Bronchial epithelial cell (primary cell): ENCODE data around the gene TFR2. TPM values are rescaled to one million over a fixed set of nuclear protein-coding genes. Genes with fewer than 3 reads are reported as not detected.
"Not testable (repeated sequence)": the region's sequence is repeated elsewhere in the genome, so short reads cannot be mapped to it uniquely, and the experiment has no call there.

Experiments
- DNase-seq: peaks from one replicate; pipeline ENCODE4 v3.0.0-alpha.2; 2010; ENCODE audit warnings: low read depth
- FAIRE-seq: peaks from 2 replicates; lab custom pipeline; 2011; peaks lifted over from hg19 to GRCh38; lab: Jason Lieb, UNC
- H3K27me3 ChIP-seq: 2 replicates; pipeline ENCODE4 v1.5.1; 2011; ENCODE audit warnings: low read length; ENCODE audit not compliant: control insufficient read depth, insufficient read depth
- H3K36me3 ChIP-seq: 2 replicates; pipeline ENCODE4 v1.5.1; 2011; ENCODE audit warnings: low read length; ENCODE audit not compliant: control insufficient read depth, insufficient read depth
- H3K4me3 ChIP-seq: 2 replicates; pipeline ENCODE4 v1.5.1; 2011; ENCODE audit warnings: mild to moderate bottlenecking, low read depth, low read length, control low read depth
- total RNA-seq: library from RNA; depleted of rRNA; stranded (reverse); fragments of >200 nt; gene quantifications from 2 replicates; pipeline ENCODE4 v1.2.1, GENCODE V29; 2014
- TF ChIP-seq, protein P1 (sequence below): IDR thresholded peaks from 2 replicates; pipeline ENCODE4 v1.5.1; 2011; ENCODE audit warnings: mild to moderate bottlenecking, moderate library complexity, low read length, control low read depth, inconsistent platforms; ENCODE audit not compliant: insufficient read depth, severe bottlenecking

Gene TFR2
- total RNA-seq, 1 donor from 2014 or later = not detected

GRCh38 chr7:100665168-100665726, 23.9 kb upstream of the TFR2 start:
- FAIRE-seq (no peak), DNase-seq (no peak)
- Histone ChIP-seq H3K27me3 (no peaks in the 10 kb centered on the region), H3K36me3 (no peaks in the 10 kb centered on the region), H3K4me3 (no peak overlapping the region)
- TF ChIP-seq, protein P1, sequence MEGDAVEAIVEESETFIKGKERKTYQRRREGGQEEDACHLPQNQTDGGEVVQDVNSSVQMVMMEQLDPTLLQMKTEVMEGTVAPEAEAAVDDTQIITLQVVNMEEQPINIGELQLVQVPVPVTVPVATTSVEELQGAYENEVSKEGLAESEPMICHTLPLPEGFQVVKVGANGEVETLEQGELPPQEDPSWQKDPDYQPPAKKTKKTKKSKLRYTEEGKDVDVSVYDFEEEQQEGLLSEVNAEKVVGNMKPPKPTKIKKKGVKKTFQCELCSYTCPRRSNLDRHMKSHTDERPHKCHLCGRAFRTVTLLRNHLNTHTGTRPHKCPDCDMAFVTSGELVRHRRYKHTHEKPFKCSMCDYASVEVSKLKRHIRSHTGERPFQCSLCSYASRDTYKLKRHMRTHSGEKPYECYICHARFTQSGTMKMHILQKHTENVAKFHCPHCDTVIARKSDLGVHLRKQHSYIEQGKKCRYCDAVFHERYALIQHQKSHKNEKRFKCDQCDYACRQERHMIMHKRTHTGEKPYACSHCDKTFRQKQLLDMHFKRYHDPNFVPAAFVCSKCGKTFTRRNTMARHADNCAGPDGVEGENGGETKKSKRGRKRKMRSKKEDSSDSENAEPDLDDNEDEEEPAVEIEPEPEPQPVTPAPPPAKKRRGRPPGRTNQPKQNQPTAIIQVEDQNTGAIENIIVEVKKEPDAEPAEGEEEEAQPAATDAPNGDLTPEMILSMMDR = no peak

DNA sequence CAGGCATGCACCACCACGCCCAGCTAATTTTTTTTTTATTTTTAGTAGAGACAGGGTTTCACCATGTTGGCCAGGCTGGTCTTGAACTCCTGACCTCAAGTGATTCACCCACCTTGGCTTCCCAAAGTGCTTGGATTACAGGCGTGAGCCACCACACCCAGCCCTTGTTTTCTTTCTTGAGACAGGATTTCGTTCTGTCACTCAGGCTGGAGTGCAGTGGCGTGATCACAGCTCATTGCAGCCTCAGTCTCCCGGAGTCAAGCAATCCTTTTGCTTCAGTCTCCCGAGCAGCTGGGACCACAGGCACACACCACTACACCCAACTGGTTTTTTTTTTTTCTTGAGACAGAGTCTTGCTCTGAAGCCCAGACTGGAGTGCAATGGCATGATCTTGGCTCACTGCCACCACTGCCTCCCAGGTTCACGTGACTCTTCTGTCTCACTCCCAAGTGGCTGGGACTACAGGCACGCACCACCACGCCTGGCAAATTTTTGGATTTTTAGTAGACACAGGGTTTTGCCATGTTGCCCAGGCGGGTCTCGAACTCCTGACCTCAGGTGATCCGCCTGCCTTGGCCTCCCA, 20.9 kb upstream of the TFR2 start:
- not testable (repeated sequence) for FAIRE-seq, H3K4me3 ChIP-seq, H3K27me3 ChIP-seq, DNase-seq, H3K36me3 ChIP-seq

DNA sequence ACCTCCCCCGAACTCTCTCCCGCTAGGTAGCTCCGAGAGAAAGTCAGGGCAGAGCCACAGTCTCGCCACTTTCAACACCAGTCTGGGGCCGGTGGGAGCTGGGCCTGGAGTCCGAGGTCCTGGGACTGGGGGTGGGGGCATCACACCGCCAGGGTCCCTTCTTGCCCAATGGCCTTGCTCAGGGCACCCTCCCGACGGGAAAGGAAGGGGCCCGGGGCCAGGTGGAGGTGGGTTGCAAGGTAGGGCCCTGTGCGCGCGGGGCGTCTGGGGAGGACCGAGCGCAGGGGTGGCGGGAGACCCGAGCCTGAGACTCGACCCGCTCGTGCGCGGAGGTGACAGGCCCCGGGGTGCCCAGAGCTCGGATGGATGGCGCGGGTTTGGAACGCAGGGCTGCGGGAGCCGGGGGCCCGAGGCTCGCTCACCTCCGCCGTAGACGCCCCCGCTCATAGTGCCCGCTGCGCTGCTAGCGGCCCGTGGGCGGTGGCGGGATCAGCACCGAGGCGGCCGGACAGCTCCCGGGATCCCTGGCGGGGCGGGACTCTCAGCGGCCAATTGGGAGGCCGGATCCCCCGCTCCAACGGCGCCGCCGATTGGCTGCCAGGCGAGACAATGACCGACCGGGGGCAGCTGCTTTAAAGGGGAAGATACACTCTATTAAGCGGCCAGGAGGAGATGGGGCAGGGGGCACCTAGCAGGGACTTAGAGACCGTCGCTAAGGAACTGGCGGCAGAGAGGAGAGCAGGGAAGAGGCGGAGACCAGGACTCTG, 14.7 kb upstream of the TFR2 start, which contains the start of gene ACTL6B:
ACTL6B (minus strand) TSS at position 541 of the 767 bp plus-strand sequence; CDS start at position 447, 94 bp downstream.
- TF ChIP-seq, protein P1 = no peak
- Histone ChIP-seq H3K4me3 (no peak within 1 kb of the TSS), H3K36me3 (no peaks in the 10 kb centered on the region), H3K27me3 (peaks cover 8% of the 10 kb centered on the region)
- DNase-seq (no peak), FAIRE-seq (no peak)

DNA sequence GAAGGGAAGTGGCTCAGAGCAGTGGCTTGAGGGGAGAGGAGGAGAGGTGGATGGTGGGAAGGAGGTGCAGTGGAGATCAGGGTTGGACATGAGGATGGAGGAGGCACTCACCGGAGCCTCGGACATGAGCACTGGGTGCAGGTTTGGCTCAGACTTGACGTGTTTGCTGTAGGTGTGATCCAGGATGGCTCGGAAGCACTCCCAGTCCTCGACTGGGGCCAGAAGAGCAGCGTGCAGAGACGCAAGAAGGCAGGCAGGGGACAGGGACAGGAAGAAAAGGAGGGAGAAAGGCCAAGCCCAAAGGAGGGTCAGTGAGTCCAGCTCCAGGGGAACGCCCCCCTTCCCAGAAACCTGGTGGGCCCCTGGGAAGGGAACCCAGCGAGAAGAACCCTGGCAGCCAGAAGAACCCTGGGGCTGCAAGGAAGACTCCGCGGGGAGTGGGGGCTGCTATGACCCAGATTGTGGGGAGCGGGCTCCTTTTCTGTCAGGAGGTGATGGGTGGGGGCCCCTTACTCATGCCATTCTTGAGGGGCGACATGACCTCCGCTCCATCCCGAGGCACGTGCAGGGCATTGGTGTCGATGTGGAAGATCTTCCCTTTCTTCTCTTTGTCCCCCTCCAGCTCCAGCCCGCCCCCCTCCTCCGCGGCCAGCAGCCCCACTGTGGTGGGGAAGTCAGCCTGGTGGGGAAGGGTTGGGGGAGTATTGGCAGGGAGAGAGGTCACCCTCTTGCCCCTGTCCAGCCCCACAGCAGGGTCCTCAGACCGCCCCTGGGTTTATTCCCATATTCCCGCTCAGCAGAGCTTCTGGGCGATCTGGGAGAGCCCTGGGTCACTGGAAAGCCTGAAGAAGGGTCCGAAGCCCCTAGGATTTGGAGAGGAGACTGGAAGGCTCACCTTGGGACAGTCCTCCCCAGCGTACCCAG, 13.8 kb upstream of the TFR2 start:
- H3K4me3 ChIP-seq = no peak overlapping the region
- DNase-seq (no peak), FAIRE-seq (no peak)
- peaks cover 8% of the 10 kb centered on the region for H3K27me3 ChIP-seq
- no peaks in the 10 kb centered on the region for H3K36me3 ChIP-seq
- TF ChIP-seq, protein P1 = no peak

- DNase-seq (peak; percentile 27), FAIRE-seq (peak; percentile 84)
- Histone ChIP-seq H3K4me3 (no peak overlapping the region), H3K36me3 (no peaks in the 10 kb centered on the region), H3K27me3 (peaks cover 5% of the 10 kb centered on the region)
- TF ChIP-seq, protein P1 = no peak
Observed at GRCh38 chr7:100649826-100650565, 8.6 kb upstream of the TFR2 start.
